HUES48 (cell line): ENCODE results near the gene KCNJ5.

ENCODE experiments used
- H3K27ac ChIP-seq: one replicate; pipeline ENCODE4 v1.7.0; 2013; ENCODE audit warnings: low read depth, low read length, inconsistent platforms
- H3K27me3 ChIP-seq: 2 replicates; pipeline ENCODE4 v1.6.1; 2013; ENCODE audit warnings: mild to moderate bottlenecking, low read length; ENCODE audit not compliant: control insufficient read depth, insufficient read depth
- H3K36me3 ChIP-seq: 2 replicates; pipeline ENCODE4 v1.6.1; 2013; ENCODE audit warnings: low read length; ENCODE audit not compliant: control insufficient read depth, insufficient read depth
- H3K4me1 ChIP-seq: 2 replicates; pipeline ENCODE4 v1.6.1; 2013; ENCODE audit warnings: mild to moderate bottlenecking, low read length; ENCODE audit not compliant: control insufficient read depth, insufficient read depth
- H3K4me3 ChIP-seq: 2 replicates; pipeline ENCODE4 v1.5.1; 2013; ENCODE audit warnings: mild to moderate bottlenecking, low read depth, low read length
- H3K9ac ChIP-seq: 2 replicates; pipeline ENCODE4 v1.6.1; 2013; ENCODE audit warnings: mild to moderate bottlenecking, low read depth, low read length, moderate library complexity
- H3K9me3 ChIP-seq: 2 replicates; pipeline ENCODE4 v1.6.1; 2013; ENCODE audit warnings: low read length; ENCODE audit not compliant: control insufficient read depth, insufficient read depth

Gene KCNJ5

DNA sequence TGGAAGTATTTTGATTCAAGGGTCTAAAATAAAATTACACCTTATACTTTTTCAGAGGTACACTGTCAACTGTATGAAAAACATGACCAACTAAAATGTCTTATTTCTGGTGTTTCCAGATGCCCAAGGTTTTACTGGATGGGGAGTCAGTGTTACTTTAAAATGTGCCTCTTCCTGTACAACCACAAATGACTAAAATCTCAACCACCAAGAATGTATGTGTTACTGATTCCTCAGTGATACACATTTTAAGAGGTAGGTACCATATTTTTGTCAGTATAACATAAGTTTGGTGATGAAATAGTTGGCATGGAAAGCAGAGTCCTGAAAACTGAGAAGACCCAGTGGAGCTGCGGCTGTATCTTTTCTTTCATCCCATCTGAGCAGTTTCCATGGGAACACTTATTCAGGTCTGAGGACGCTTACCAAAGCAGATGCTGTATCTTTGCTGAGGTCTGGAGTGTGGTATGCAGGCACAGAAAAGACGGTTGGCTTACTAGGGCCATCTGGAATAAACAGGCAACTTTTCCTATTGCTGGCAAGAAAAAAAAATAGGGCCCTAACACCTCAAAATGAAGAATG lies 72.7 kb downstream of the KCNJ5 start:
- no peak overlapping the region for H3K4me3 ChIP-seq
- no peaks in the 10 kb centered on the region for H3K4me1 ChIP-seq
- no peaks in the 10 kb centered on the region for H3K9me3 ChIP-seq
- no peak overlapping the region for H3K9ac ChIP-seq
- H3K27me3 ChIP-seq = no peaks in the 10 kb centered on the region
- peaks cover 7% of the 10 kb centered on the region; the same call in 1 of the 2 replicates for H3K36me3 ChIP-seq
- no peak overlapping the region for H3K27ac ChIP-seq

DNA sequence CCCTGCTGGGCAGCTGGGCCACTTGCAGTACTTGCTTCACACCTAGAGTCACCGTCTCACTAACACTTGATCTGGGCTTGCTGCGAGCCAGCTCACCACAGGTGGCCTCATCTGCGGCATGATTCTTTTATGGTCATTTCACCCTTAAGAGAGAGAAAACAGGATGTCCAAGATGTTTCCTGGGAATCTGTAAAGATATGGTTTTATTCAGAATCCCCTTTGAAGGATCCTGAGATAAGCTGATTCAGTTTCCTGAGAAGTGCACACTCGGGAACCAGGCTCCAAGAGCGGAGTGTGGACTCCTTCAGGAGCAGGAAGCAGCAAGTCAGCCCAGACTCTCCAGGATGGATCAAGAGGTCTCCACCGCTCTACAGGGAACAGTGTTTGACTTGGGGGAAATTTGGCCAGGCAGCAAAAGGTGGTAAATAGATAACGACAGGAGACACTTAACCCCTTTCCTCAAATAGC lies 73.3 kb downstream of the KCNJ5 start:
- Histone ChIP-seq H3K4me3 (no peak overlapping the region), H3K27ac (no peak overlapping the region), H3K9me3 (no peaks in the 10 kb centered on the region), H3K4me1 (no peaks in the 10 kb centered on the region), H3K36me3 (peaks cover 14% of the 10 kb centered on the region), H3K9ac (no peak overlapping the region), H3K27me3 (no peaks in the 10 kb centered on the region)

DNA sequence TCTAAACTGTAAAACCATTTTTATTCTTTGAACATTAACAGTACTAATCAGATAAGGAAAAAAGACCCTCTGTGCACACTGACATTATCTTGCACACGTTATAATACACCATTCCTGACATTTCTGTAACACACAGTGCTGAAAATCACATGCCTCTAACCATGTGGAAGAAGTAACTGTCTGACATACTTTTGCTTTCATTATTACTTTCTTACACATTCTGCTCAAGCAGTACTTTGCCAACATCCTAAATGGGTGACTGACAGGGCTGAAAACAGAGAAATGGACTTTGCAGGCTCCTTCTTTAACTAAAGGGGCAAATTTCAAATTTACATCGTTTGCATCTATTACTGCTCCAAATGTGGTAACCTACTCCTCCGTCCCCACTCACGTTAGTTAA lies 74.3 kb downstream of the KCNJ5 start:
- H3K9me3 ChIP-seq = no peaks in the 10 kb centered on the region
- no peak overlapping the region for H3K4me3 ChIP-seq
- peaks cover 23% of the 10 kb centered on the region for H3K36me3 ChIP-seq
- no peaks in the 10 kb centered on the region for H3K4me1 ChIP-seq
- no peak overlapping the region for H3K27ac ChIP-seq
- no peaks in the 10 kb centered on the region for H3K27me3 ChIP-seq
- H3K9ac ChIP-seq = no peak overlapping the region

DNA sequence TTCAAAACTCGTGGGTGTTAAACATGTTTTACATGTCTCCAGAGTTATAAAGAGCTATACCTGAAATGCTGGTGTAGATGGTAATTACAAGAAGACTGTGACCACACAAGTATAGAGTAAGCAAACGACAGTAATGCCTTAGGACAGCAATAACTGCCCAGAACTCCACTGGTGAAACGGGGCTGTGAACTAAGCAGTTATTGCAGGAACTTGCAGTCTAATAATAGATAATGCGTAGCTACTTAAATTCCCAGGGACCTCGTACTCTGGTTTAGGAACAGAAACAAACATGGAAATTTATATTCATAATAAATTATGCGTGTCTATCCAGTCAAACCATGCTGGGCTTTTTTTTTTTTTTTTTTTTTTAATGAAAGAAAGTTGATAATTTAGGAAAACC lies 76.4 kb downstream of the KCNJ5 start:
- H3K4me1 ChIP-seq = no peaks in the 10 kb centered on the region
- H3K9ac ChIP-seq = no peak overlapping the region
- no peak overlapping the region for H3K4me3 ChIP-seq
- H3K27me3 ChIP-seq = no peaks in the 10 kb centered on the region
- H3K36me3 ChIP-seq = peaks cover 40% of the 10 kb centered on the region
- no peak overlapping the region for H3K27ac ChIP-seq
- no peaks in the 10 kb centered on the region for H3K9me3 ChIP-seq

- peaks cover 53% of the 10 kb centered on the region for H3K36me3 ChIP-seq
- no peaks in the 10 kb centered on the region for H3K27me3 ChIP-seq
- H3K9me3 ChIP-seq = no peaks in the 10 kb centered on the region
- H3K4me3 ChIP-seq = no peak overlapping the region
- H3K9ac ChIP-seq = no peak overlapping the region
- no peaks in the 10 kb centered on the region for H3K4me1 ChIP-seq
- H3K27ac ChIP-seq = no peak overlapping the region
Observed at GRCh38 chr11:128968916-128969315, 77.8 kb downstream of the KCNJ5 start.
